ENCODE results near the gene TAL1.

GRCh38 chr1:47182676-47183235 is 49.3 kb downstream of the TAL1 start:
- TF ChIP-seq CTCF (IDR thresholded peaks at IDR 0.05) = no peak
- no peak for TF ChIP-seq POLR2A (IDR thresholded peaks at IDR 0.05)
- no peak for TF ChIP-seq POLR2AphosphoS5 (IDR thresholded peaks at IDR 0.05)
